HEK293T (cell line): ENCODE data around the gene STK17B.

Experiments
- CTCF ChIA-PET: fragments of 350-600 bp; formaldehyde crosslinking; extraction: SDS; loops from one replicate; lab custom pipeline; 2021; ENCODE audit warnings: antibody characterized with exemption, inconsistent platforms; lab: Yijun Ruan, JAX
- POLR2A ChIA-PET: fragments of 350-600 bp; formaldehyde crosslinking; extraction: SDS; loops from one replicate; lab custom pipeline; 2020; ENCODE audit warnings: antibody characterized with exemption, inconsistent platforms; lab: Yijun Ruan, JAX
- DNase-seq: peaks from one replicate; pipeline ENCODE4 v3.0.0; 2012; ENCODE audit warnings: mixed read lengths; ENCODE audit errors: extremely low spot score
- ARNT ChIP-seq: fragments of 450-650 bp; IDR thresholded peaks from 2 replicates; pipeline ENCODE4 v1.6.1; 2017; ENCODE audit warnings: mild to moderate bottlenecking
- BHLHE40 ChIP-seq: fragments of 450-650 bp; IDR thresholded peaks from 2 replicates; pipeline ENCODE4 v1.6.1; 2016; ENCODE audit warnings: mild to moderate bottlenecking, moderate library complexity, borderline replicate concordance
- CTBP1 ChIP-seq: fragments of 450-650 bp; IDR thresholded peaks from 2 replicates; pipeline ENCODE4 v1.6.1; 2016; ENCODE audit warnings: borderline replicate concordance
- ELF4 ChIP-seq: fragments of 450-650 bp; IDR thresholded peaks from 2 replicates; pipeline ENCODE4 v1.6.1; 2017; ENCODE audit warnings: antibody characterized with exemption
- FOXA1 ChIP-seq: fragments of 450-650 bp; IDR thresholded peaks from 2 replicates; pipeline ENCODE4 v1.6.1; 2016; ENCODE audit warnings: mild to moderate bottlenecking
- FOXK2 ChIP-seq: fragments of 450-650 bp; IDR thresholded peaks from 2 replicates; pipeline ENCODE4 v1.6.1; 2016; ENCODE audit warnings: mild to moderate bottlenecking
- FOXM1 ChIP-seq: fragments of 450-650 bp; IDR thresholded peaks from 2 replicates; pipeline ENCODE4 v1.6.1; 2017; ENCODE audit warnings: mild to moderate bottlenecking, borderline replicate concordance
- HDGF ChIP-seq: fragments of 450-650 bp; IDR thresholded peaks from 2 replicates; pipeline ENCODE4 v1.6.1; 2017; ENCODE audit warnings: antibody characterized with exemption, borderline replicate concordance
- L3MBTL2 ChIP-seq: fragments of 450-650 bp; conservative IDR thresholded peaks from 2 replicates; pipeline ENCODE4 v1.6.1; 2016; ENCODE audit warnings: mild to moderate bottlenecking
- LEF1 ChIP-seq: fragments of 450-650 bp; IDR thresholded peaks from 2 replicates; pipeline ENCODE4 v1.6.1; 2017; ENCODE audit warnings: mild to moderate bottlenecking, borderline replicate concordance
- NFRKB ChIP-seq: fragments of 450-650 bp; IDR thresholded peaks from 2 replicates; pipeline ENCODE4 v1.6.1; 2016; ENCODE audit warnings: mild to moderate bottlenecking, moderate library complexity
- SP1 ChIP-seq: fragments of 450-650 bp; IDR thresholded peaks from 2 replicates; pipeline ENCODE4 v1.6.1; 2017
- SUZ12 ChIP-seq: fragments of 450-650 bp; IDR thresholded peaks from 2 replicates; pipeline ENCODE4 v1.6.1; 2016; ENCODE audit warnings: mild to moderate bottlenecking
- TARDBP ChIP-seq: fragments of 450-650 bp; IDR thresholded peaks from 2 replicates; pipeline ENCODE4 v1.6.1; 2016
- ZNF384 ChIP-seq: fragments of 450-650 bp; IDR thresholded peaks from 2 replicates; pipeline ENCODE4 v1.6.1; 2016
- TF ChIP-seq, protein P1 (sequence below): fragments of 450-650 bp; IDR thresholded peaks from 2 replicates; pipeline ENCODE4 v1.6.1; 2016

The STK17B gene

GRCh38 chr2:196182439-196183171, 11.2 kb upstream of the STK17B start:
- CTCF ChIA-PET = no interaction called here
- POLR2A ChIA-PET = no interaction called here
- DNase-seq = no peak
- TF ChIP-seq SUZ12 = no peak
- TF ChIP-seq, protein P1, sequence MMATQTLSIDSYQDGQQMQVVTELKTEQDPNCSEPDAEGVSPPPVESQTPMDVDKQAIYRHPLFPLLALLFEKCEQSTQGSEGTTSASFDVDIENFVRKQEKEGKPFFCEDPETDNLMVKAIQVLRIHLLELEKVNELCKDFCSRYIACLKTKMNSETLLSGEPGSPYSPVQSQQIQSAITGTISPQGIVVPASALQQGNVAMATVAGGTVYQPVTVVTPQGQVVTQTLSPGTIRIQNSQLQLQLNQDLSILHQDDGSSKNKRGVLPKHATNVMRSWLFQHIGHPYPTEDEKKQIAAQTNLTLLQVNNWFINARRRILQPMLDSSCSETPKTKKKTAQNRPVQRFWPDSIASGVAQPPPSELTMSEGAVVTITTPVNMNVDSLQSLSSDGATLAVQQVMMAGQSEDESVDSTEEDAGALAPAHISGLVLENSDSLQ = no peak
- TF ChIP-seq FOXM1 = no peak
- no peak for TF ChIP-seq HDGF
- TF ChIP-seq FOXA1 = no peak

GRCh38 chr2:196181484-196181883, 10.1 kb upstream of the STK17B start:
- CTCF ChIA-PET = no interaction called here
- POLR2A ChIA-PET = interaction anchor here (1.6 kb wide), 1 partner anchor 10 kb away, joined by 5 read pairs; the partner anchor contains the start of gene STK17B
- TF ChIP-seq L3MBTL2 (peak; percentile 71), FOXK2 (no peak), ZNF384 (peak; percentile 80)
- TF ChIP-seq, protein P1 = peak; percentile 89
- peak; percentile 34 for DNase-seq

DNA sequence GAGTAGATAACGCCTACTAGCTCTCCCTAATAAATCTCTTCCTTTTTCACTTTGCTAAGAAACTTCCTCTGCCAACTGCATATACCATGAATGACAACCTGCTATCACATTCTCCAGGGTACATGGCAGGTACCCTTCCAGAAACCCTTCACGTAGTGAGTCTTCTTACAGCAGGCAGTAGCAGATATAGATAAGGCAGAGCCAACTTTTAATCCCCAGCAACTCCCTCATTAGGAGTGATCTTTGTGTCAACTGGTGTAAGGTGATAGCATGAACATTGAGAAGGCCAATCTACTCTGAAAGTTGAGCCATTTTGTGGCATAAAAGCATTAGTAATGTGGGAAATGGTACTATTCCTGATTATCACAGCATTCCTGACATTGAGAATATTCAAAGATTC, 5.7 kb upstream of the STK17B start:
- ChIA-PET POLR2A (no interaction called here), CTCF (interaction anchor here (0.7 kb wide), 1 partner anchor 276 kb away, joined by 3 read pairs; no protein-coding TSS in a partner anchor)
- no peak for DNase-seq
- no peak for TF ChIP-seq SP1
- no peak for TF ChIP-seq TARDBP
- TF ChIP-seq SUZ12 = no peak
- TF ChIP-seq CTBP1 = no peak
- no peak for TF ChIP-seq LEF1
- TF ChIP-seq HDGF = no peak
- TF ChIP-seq, protein P1 = no peak
- TF ChIP-seq FOXK2 = no peak
- TF ChIP-seq BHLHE40 = no peak
- no peak for TF ChIP-seq NFRKB
- no peak for TF ChIP-seq L3MBTL2
- TF ChIP-seq ARNT = no peak
- no peak for TF ChIP-seq FOXA1
- TF ChIP-seq FOXM1 = no peak
- TF ChIP-seq ZNF384 = no peak

DNA sequence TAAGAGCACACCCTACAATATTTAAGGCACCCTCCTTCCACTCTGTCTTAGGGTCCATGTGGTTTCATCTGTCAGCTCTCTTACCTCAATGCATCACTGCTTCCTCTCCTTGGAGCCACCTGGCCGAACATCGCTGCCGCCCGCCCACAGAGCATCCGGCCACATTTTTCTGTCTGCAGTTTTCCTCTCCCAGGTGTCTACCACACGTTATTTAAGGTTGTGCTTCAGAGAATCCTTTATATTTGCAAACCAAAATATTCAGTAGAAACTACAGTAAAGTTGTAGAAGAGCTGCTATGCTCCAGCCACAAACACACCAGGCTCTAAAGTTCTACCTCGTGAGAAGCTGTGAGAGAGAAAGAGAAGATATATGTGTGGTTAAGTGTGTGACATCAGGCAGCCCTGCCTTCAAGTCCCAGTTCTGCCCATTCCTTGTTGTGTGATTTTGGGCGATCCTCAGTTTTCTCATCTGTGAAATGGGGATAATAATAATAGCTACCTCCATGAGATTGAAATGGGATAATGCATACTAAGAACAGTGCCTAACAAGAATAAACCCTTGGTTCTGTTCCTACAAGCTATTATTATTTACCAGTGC, 4.9 kb upstream of the STK17B start:
- ChIA-PET POLR2A (no interaction called here), CTCF (interaction anchor here (0.7 kb wide), 1 partner anchor 277 kb away, joined by 3 read pairs; no protein-coding TSS in a partner anchor)
- TF ChIP-seq L3MBTL2 (no peak), LEF1 (no peak), BHLHE40 (no peak), SUZ12 (no peak), TARDBP (no peak), SP1 (no peak), ZNF384 (no peak), NFRKB (no peak)
- DNase-seq = no peak

- CTCF ChIA-PET = no interaction called here
- DNase-seq = no peak
- no peak for TF ChIP-seq HDGF
- TF ChIP-seq, protein P1 = no peak
- no peak for TF ChIP-seq L3MBTL2
- no peak for TF ChIP-seq ZNF384
- no peak for TF ChIP-seq ELF4
- no peak for TF ChIP-seq FOXK2
- no peak for TF ChIP-seq TARDBP
- no peak for TF ChIP-seq SUZ12
- no peak for TF ChIP-seq ARNT
- TF ChIP-seq NFRKB = no peak
- no peak for TF ChIP-seq BHLHE40
- TF ChIP-seq SP1 = no peak
- TF ChIP-seq FOXA1 = no peak
- no peak for TF ChIP-seq CTBP1
- TF ChIP-seq FOXM1 = no peak
- TF ChIP-seq LEF1 = no peak
- POLR2A ChIA-PET = no interaction called here
Measured at GRCh38 chr2:196174404-196174803, 3.0 kb upstream of the STK17B start.
